ENCODE data around the gene TMEM169.

Gene TMEM169, protein sequence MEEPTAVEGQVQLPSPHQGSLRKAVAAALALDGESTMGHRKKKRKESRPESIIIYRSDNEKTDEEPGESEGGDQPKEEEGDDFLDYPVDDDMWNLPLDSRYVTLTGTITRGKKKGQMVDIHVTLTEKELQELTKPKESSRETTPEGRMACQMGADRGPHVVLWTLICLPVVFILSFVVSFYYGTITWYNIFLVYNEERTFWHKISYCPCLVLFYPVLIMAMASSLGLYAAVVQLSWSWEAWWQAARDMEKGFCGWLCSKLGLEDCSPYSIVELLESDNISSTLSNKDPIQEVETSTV

DNA sequence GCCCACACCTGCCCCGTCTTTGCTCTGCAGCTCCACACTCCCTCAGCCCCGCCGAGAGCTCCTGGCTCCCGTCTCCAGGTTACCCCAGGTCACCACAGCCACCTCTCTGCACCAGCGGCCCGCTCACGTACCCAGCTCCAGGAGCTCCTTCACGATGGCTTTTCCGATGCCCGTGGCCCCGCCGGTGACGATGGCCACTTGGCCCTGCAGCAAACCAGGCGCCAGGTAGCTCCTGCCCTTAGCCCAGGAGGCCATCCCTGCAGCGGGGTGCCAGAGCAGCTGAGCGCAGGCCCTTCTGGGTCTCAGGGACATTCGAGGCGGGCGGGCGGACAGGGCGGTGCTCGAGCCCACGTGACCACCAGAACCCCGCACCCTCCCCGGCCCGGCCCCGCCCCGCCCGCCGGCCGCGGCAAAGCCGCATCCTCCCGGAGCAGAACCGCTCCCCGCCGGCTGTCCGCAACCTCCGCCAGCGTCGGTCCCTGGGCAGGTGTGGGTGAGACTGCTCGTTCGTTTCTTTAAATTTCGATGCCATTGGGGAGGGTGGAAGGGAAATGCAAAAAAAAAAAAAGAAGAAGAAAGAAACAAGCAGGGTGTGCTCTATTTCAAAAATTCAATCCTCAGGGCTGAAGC lies at the start of gene TMEM169, which contains the start of gene PECR:
Gene TMEM169 (plus strand): TSS at position 433 of the 630 bp plus-strand sequence. CDS start 14,045 bp downstream, outside the sequence.
Gene PECR (minus strand): TSS at position 323 of the 630 bp plus-strand sequence. CDS start 68 bp downstream, at position 255.
- DNase-seq (ENCODE audit: low spot score) = peak; percentile 91

DNA sequence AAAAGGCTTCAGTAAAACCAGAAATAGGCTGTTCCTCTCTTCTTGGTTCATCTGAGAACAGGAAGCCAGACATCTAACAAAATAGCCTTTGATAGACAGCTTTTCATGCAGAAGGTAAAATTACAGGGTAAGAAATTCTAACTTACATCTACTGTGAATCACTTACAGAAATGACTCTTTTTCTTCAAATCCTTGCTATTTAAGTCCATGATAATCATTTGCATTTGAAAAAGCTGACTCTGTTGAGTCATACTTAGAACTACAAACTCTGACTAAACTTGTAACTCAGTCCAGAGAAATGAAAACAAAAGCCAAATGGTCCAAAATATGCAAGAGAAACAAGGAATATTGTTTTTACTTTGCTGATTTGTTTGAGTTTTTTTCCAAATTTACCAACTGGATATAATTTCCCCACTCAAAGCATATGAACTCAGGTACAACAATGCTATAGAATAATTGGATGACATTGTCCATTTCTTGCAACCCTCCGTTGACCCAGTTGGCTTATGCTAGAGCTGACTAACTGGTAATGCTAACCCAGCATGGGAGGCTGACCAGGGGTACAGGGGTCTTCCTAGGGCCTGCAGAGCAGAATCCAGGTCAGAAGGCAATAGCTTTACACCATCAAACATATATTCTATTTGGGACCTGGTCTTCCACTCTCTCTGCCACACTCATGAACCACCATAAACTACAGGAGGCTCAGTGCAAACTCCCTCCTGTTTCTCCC lies 49.6 kb upstream of the TMEM169 start:
- DNase-seq (ENCODE audit: low spot score) = no peak

DNA sequence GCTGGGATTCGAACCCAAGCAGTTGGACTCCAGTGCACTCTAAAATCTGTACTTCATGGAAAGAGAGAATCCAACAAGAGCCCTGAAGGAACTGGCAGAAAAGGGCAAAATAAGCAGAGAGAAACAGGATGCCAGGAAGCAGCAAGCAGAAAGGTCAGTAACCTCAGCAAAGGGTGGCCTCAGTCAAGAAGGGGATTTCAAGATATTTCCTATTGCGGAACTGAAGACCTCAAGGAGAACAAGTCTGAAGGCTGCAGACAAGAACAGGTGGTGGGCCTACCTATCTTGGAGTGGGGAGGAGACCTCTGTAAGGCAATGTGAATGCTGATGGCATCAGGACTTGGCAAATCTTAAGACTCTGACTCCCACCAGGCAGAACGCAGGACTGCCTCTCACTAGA lies 48.3 kb upstream of the TMEM169 start:
- no peak for DNase-seq (ENCODE audit: low spot score)

DNA sequence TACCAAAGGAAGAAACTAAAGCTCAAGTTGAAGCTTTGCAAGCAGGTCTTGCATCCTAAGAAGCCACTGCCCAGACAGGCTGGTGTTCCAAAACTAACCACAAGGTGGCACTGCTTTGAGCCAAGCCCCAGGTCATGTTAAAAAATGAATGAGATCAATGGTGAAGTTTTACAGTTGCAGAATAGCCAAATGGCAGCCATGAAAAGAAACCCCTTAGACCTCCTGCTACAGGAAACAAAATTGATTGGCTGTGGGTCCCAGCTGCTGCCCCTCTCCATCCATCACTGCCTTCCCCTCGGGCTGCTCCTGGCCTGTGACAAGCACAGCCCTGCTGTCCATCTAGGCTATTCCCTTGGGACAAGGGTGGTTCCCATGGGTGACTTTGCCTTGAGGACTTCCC lies 47.7 kb upstream of the TMEM169 start:
- DNase-seq (ENCODE audit: low spot score) = peak; percentile 75

DNA sequence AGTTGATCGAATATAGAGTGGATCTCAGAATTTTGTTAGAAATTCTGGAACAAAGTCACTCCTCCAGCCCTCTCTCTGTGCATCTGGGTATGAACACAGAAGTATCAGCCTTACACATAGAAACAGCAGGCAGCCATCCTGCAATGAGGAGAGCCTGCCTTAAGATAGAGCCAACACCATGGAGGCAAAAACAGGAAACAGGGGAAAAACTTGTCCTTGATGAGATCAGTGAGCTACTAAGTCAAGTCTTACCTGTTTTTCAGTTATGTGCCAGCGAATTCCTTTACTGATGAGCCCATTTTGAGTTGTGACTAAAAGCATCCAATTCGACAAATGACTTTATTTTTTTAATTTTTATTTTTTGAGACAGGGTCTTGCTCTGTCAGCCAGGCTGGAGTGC lies 41.8 kb upstream of the TMEM169 start:
- DNase-seq (ENCODE audit: low spot score) = no peak

DNA sequence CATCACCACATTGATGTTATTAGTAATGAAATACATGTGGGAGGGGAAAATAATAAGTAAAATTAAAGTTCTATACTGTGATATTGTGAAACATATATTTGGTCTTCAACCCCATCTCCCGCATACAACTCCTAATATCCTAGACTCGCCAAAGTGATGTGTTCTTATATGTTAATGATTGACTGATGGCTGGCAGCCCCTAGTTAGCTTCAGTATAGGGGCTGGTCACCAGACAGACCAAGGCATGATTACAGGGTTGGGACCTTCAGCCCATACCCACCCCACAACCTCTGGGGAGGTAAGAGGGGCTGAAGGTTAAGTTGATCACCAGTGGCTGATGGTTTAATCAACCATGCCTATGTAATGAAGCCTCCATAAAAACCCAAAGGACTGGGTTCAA lies 40.3 kb upstream of the TMEM169 start:
- no peak for DNase-seq (ENCODE audit: low spot score)

DNA sequence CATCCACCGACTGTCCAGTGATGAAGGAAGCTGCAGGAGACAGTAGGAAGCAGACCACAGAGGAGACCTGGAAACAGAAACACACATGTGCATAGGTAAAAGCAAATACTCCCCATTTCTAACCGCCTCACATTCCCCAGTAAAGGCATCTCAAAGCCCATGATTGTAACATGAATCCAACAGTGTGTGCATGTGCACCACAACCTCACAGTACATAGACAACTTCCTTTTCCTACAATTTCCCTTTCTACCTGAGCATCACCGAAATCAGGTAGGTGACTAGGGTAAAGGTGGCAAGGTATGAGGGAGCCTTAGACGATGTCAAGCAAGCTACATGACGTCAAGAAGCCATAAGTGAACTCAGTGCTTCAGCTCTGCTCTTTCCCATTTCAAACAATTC lies 37.8 kb upstream of the TMEM169 start:
- no peak for DNase-seq (ENCODE audit: low spot score)

DNA sequence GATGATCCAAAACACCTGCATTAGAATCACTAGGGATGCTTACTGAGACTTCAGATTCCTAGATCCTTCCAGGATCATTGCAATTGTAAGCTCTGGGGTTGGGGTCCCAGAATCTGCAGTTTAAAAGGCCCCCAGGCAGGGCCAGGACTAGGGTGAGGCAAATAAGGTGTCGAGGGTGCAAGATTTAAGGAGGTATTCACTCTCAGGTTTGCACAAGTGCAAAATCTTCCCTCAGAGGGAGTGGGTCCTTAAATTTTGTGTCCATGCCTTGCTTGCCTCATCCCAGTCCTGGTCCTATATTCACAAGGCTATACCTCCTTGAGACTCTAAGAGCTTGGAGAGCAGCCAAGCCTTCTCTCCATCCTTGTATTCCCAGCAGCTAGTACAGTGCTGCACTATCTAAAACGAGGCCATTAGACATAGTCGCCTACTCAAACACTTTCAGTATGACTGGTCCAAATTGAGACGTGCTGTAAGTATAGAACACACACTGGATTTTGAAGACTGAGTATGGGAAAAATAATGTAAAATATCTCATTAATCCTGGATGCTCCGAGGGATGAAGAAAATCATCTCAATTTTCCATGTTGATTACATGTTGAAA lies 36.7 kb upstream of the TMEM169 start:
- DNase-seq (ENCODE audit: low spot score) = no peak

DNA sequence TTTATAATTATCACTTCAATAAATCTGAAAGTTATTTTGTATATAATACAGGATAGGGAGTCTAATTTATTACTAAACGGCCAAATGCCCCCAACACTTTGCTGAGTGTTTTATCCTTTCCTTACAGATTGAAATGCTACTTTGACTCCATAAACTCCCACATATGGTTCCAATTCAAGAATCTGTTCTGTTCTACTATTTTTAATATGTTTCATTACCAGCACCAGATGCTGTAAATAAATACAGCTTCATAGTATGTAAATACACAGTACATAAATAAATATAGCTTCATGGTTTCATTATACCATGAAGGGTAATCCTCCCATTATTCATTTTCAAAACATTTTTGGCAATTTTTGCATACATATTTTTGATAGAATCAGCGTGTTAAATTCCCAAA lies 34.3 kb upstream of the TMEM169 start:
- no peak for DNase-seq (ENCODE audit: low spot score)

DNA sequence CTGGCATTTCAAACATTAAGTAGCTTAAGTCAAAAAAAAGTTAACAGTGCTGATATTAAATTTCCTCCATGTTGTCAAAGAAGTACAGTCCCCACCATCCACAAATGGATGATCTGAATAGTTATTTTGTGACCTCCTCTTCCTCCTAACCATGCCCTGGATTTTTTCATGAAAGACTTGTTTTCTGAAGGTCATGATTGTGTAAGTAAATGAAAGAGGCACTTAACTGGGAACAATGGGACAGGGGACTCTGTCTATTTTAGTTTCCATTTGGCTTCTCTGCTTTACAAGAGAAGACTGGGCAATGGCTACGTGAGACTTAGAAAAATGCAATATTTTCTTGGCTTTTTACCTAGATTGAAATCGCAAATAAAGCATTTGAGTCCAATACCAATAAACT lies 32.3 kb upstream of the TMEM169 start:
- no peak for DNase-seq (ENCODE audit: low spot score)

DNA sequence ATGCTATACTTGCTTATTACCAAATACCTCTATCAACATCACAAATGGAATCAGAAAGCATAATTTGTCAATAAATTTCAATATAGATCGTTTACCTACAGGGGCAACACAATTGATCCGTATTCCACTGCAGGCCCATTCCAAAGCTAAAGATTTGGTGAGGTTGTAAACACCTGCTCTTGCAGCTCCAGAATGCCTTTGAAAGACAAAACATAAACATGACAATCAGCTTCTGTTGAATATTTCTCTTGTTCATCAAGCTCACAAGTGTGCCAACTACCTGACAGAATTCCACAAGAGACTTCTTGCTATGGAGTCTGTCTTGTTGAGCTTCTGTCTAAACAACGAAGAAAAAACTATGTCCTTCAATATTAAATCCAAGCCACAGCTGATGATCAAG lies 30.4 kb upstream of the TMEM169 start:
- DNase-seq (ENCODE audit: low spot score) = no peak

DNA sequence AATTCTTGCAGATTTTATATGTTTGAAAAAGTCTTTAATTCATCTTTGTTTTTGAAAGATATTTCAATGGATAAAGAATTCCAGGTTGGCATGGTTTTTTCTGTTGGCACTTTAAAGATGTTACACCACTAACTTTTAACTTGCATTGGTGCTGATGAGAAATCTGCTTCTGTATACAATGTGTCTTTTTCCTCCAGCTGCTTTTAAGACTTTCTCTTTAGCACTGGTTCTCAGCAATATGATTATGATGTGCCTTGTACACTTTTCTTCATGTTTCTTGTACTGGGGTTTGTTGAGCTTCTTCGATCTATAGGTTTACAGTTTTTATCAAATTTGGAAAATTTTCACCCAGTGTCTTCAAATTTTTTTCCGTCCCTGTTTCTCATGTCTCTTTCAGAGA lies 29.3 kb upstream of the TMEM169 start:
- no peak for DNase-seq (ENCODE audit: low spot score)

DNA sequence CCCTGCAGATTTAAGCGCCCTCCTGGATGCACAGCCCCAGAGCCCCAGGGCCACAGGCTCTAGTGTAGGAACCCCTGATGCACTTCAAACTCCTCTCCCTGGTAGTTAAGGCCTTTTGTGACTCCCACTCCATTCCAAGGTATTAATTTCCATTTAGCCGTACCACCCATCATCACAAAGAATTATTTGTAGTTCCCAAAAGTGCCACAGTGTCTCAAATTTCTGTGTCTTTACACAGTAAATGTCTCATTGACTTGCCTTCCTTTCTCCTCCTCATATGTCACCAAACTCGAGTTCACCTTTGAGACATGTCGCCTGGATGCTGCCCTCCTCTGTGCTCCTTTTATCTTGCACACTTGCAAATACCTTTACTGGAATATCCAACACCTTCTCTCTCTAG lies 26.0 kb upstream of the TMEM169 start:
- DNase-seq (ENCODE audit: low spot score) = no peak

DNA sequence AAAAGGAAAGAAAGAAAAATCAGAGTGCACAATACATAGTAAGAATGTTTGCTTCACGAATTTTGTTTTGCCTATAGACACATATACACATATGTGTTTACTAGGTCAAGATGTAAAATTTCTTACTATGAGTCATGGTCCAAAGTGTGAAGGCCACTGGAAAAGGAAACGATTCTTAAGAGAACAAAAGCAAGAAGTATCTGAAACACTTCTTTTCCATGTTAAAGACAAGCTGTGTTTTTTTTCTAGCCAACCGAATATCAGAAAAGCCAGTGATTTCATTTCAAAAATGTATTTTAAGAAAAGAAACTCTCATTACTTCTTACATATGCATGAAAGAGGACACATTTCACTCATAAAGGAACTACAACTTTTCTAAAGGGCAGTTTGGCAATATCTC lies 25.0 kb upstream of the TMEM169 start:
- no peak for DNase-seq (ENCODE audit: low spot score)

DNA sequence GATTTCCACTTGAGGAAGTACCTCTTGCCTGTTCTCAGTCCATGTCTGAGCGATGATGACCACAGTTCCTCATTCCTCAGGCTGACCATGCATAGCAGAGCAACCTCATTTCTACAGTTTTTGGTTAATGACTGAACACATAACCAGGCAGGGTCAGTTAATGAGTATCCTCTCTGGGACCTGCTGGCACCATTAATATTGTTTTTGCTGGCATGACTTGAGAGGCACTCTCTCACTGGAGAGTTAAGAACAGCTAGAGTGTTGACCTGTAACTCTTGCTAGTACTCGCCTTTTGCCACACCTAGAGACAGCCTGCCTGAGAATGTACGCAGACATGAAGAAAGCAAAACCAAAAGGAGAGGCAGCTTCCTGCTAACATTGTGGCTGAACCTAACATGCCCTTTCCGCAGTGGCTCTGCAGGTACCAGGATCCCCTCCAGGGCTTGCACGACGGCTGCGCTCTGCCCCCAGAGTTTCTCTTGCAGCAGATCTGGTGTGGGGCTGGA lies 24.0 kb upstream of the TMEM169 start:
- no peak for DNase-seq (ENCODE audit: low spot score)

DNA sequence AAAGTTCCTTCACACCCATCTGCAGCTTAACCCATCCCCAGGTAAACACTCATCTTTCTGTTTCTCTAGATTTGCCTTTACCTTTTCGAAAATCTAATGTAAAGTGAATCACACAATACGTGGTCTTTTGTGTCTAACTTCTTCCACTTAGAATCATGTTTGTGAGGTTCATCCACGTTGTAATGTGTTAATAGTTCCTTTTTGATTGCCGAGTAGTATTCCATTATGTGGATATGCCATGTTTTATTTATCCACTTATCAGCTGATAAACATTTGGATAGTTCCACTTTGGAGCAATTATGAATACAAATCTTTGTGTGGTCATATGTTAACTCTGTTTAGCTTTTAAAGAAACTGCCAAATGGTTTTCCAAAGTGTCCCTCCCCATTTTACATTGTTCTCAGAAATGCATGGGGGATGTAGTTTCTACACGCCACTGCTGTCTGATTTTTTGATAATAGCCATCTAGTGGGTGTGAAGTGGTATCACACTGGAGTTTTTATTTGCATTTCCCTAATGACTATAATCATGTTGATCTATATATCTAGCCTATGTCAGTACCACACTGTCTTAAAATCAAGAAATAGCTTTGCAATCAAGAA lies 22.4 kb upstream of the TMEM169 start:
- DNase-seq (ENCODE audit: low spot score) = no peak

DNA sequence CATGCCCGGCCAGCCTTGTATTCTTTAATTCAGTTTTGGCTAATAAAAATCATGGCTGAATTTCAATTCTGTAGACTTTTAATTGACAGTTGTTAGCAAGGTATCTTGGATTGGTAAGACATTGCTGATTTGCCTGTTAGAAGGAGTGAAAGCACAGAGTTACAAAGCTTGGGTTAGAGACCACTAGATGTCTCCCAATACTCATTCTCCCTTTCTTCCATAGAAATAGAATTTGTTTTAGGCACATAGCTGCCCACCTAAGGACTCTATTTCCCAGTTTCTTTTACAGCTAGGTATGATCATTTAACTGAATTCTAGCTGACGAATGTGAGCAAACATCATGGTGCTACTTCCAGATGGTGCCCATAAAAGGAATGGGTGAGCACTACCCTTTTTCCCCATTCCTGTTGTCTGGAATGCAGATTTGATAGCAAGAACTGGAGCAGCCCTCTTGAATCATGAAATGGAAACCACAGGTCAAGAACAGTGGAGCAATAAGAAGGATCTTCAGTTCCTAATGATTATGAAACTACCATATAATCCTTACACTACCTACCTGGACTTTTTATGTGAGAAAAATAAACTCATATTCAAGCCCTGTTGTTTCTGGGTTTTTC lies 17.6 kb upstream of the TMEM169 start:
- no peak for DNase-seq (ENCODE audit: low spot score)

DNA sequence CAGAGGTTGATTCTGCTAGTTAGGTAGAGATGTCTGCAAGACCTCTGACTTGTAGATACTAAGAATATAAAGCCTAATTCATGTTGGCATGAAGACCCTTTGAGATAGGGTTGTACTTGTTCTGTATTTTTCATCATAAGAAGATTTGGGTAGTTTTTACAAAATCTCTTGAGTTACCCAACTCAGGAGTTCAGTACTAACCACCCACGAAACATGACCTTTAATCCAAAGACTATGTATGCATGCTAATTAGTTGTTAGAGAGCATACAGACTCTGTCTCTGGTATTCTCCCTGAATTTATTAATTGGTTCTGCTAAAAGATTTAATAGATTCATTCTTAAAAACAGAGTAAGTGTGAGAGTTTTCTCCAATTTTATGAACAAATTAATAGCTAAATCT lies 17.1 kb upstream of the TMEM169 start:
- DNase-seq (ENCODE audit: low spot score) = no peak

DNA sequence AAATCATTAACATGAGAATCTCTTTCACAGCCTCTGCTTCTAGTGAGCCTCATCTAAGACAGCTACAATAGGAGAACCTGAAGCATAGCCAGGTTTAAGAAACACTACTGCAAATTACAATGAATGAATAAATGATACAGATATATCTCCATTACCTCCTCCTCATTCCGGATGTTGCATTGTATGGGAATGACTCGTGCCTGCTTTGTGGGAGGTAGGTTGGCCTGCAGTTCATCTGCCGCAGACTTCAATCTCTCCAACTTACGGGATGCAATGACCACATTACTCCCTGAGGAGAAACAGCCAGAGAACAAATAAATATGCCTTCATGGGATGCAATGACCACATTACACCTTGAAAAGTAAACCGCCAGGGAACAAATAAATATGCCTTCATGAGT lies 15.5 kb upstream of the TMEM169 start:
- DNase-seq (ENCODE audit: low spot score) = no peak

DNA sequence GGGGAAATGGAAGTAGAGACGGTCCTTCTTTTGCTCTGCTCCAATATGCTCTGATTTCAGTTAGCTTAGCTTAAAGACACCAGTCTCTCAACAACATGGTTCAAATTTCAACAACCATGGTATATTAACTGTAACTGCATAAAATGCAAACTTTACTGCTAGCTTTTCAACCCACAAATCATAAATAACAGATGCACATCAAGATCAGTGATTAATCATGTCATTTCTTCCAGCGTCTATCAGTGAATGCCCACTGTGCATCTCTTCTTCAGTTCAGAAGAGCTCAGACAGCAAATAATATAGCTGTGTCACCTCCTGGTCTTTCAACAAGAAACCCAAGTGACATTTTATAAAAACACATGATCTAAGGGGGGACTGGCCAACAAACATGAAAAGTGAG lies 12.7 kb upstream of the TMEM169 start:
- DNase-seq (ENCODE audit: low spot score) = no peak

DNA sequence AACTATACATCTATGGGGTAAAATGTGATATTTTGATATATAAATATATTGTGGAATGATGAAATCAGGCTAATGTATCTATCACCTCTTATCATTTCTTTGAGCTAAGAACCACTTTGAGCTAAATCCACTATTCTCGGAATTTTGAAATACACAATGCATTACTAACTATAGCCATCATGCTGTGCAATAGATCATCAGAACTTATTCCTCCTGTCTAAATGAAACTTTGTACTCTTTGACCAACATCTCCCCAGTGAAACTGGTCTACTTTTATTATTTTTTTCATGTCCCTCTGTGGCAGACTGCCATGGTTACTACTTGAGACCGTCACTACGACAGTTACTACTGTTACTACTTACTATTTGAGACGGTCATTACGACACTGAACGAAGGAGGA lies 11.5 kb upstream of the TMEM169 start:
- DNase-seq (ENCODE audit: low spot score) = no peak

Data from D341Med (cell line).